Skeletal muscle tissue (tissue), 4 donors: ENCODE measurements around the gene CNST. TPM values are rescaled to one million over a fixed set of nuclear protein-coding genes. Genes with fewer than 3 reads are reported as not detected.
A peak's percentile ranks its signal among the peaks of the same experiment; 100 is the strongest.
"Not testable (repeated sequence)": the region's sequence is repeated elsewhere in the genome, so short reads cannot be mapped to it uniquely, and the experiment has no call there.

Experiments
- H3K27ac ChIP-seq: one replicate; pipeline ENCODE4 v1.7.0; 2013; ENCODE audit warnings: mild to moderate bottlenecking, low read depth, low read length, inconsistent platforms
- H3K27me3 ChIP-seq, 3 donors: one replicate each; pipeline ENCODE4 v1.7.0; 2013; ENCODE audit warnings: low read length in 3 of 3; ENCODE audit not compliant: control insufficient read depth in 3 of 3, insufficient read depth in 3 of 3
- H3K36me3 ChIP-seq, 3 donors: one replicate each; pipeline ENCODE4 v1.7.0; 2013; ENCODE audit warnings: low read length in 3 of 3; ENCODE audit not compliant: control insufficient read depth in 3 of 3, insufficient read depth in 3 of 3
- H3K4me1 ChIP-seq, 3 donors: one replicate each; pipeline ENCODE4 v1.7.0; 2013; ENCODE audit warnings: low read length in 3 of 3, mild to moderate bottlenecking in 3 of 3; ENCODE audit not compliant: control insufficient read depth in 3 of 3, insufficient read depth in 3 of 3
- H3K4me3 ChIP-seq, 3 donors: one replicate each; pipeline ENCODE4 v1.7.0; 2013; ENCODE audit warnings: low read length in 3 of 3
- H3K9ac ChIP-seq, 3 donors: one replicate each; pipeline ENCODE4 v1.7.0; 2013; ENCODE audit warnings: low read length in 3 of 3, mild to moderate bottlenecking in 3 of 3, moderate library complexity in 2 of 3, low read depth in 1 of 3
- H3K9me3 ChIP-seq, 3 donors: one replicate each; pipeline ENCODE4 v1.7.0; 2013; ENCODE audit warnings: low read length in 3 of 3; ENCODE audit not compliant: control insufficient read depth in 3 of 3
- total RNA-seq: library from RNA; depleted of rRNA; stranded (reverse); fragments of >200 nt; gene quantifications from one replicate; pipeline ENCODE4 v1.2.3, GENCODE V29; 2014
- donor health status: Osteomylitis.

Gene CNST
- total RNA-seq, 1 donor from 2014 or later: 15.1 TPM

DNA sequence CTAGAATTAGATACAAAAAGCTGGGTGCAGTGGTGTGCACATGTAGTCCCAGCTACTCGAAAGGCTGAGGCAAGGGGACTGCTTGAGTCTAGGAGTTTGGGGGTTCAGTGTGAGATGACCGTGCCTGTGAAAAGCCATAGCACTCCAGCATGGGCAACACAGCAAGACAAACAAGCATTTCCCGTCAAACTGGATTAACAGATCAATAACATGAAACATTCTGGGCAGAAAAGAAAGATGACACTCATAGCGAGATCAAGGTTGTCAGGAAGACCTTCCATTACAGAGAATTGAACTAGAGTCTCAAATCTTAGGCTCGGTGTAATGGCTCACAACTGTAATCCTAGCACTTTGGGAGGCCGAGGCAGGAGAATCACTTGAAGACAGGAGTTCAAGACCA lies 14.1 kb upstream of the CNST start:
- H3K36me3 ChIP-seq: peaks cover 34 to 55% (median 41%) of the 10 kb centered on the region in 3 donors
- H3K9ac ChIP-seq: no peak overlapping the region
- H3K9me3 ChIP-seq: no peaks in the 10 kb centered on the region
- H3K4me1 ChIP-seq: no peaks in the 10 kb centered on the region
- H3K4me3 ChIP-seq: no peak overlapping the region
- no peaks in the 10 kb centered on the region for H3K27me3 ChIP-seq
- no peak overlapping the region for H3K27ac ChIP-seq

DNA sequence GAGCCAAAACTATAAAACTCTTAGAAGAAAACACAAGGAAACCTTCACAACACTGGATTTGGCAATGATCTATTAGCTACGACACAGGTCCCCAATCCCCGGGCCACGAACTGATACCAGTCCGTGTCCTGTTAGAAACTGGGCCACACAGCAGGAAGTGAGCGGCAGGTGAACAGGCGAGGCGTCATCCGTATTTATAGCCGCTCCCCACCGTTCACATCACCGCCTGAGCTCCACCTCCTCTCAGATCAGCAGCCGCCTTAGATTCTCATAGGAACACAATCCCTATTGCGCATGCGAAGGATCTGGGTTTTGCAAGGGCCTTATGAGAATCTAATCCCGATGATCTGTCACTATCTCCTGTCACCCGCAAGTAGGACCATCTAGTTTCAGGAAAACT lies 12.1 kb upstream of the CNST start:
- H3K9me3 ChIP-seq: no peaks in the 10 kb centered on the region
- H3K9ac ChIP-seq: no peak overlapping the region
- H3K4me3 ChIP-seq: no peak overlapping the region
- no peak overlapping the region for H3K27ac ChIP-seq
- peaks cover 34 to 46% (median 37%) of the 10 kb centered on the region in 3 donors for H3K36me3 ChIP-seq
- no peaks in the 10 kb centered on the region for H3K4me1 ChIP-seq
- H3K27me3 ChIP-seq: no peaks in the 10 kb centered on the region

- H3K9ac ChIP-seq: no peak overlapping the region
- no peak overlapping the region for H3K4me3 ChIP-seq
- no peak overlapping the region for H3K27ac ChIP-seq
- H3K36me3 ChIP-seq: peaks cover 18 to 38% (median 27%) of the 10 kb centered on the region in 3 donors
- H3K27me3 ChIP-seq: no peaks in the 10 kb centered on the region
- H3K4me1 ChIP-seq: no peaks in the 10 kb centered on the region
- H3K9me3 ChIP-seq: no peaks in the 10 kb centered on the region
Observed at GRCh38 chr1:246558041-246558440, 8.2 kb upstream of the CNST start.

- H3K27ac ChIP-seq: no peak overlapping the region
- H3K9me3 ChIP-seq: no peaks in the 10 kb centered on the region
- H3K27me3 ChIP-seq: no peaks in the 10 kb centered on the region
- no peak overlapping the region for H3K9ac ChIP-seq
- H3K4me3 ChIP-seq: no peak overlapping the region
- peaks cover 0 to 5% (median 1%) of the 10 kb centered on the region in 3 donors for H3K4me1 ChIP-seq
- H3K36me3 ChIP-seq: peaks cover 12 to 34% (median 33%) of the 10 kb centered on the region in 3 donors
Observed at GRCh38 chr1:246559310-246559709, 6.9 kb upstream of the CNST start.

- Histone ChIP-seq H3K4me1 (peaks cover 8 to 18% (median 15%) of the 10 kb centered on the region in 3 donors), H3K36me3 (peaks cover 8 to 28% (median 21%) of the 10 kb centered on the region in 3 donors)
- not testable (repeated sequence) for H3K27ac ChIP-seq, H3K27me3 ChIP-seq, H3K9me3 ChIP-seq, H3K4me3 ChIP-seq, H3K9ac ChIP-seq
Observed at GRCh38 chr1:246560833-246561232, 5.4 kb upstream of the CNST start.

DNA sequence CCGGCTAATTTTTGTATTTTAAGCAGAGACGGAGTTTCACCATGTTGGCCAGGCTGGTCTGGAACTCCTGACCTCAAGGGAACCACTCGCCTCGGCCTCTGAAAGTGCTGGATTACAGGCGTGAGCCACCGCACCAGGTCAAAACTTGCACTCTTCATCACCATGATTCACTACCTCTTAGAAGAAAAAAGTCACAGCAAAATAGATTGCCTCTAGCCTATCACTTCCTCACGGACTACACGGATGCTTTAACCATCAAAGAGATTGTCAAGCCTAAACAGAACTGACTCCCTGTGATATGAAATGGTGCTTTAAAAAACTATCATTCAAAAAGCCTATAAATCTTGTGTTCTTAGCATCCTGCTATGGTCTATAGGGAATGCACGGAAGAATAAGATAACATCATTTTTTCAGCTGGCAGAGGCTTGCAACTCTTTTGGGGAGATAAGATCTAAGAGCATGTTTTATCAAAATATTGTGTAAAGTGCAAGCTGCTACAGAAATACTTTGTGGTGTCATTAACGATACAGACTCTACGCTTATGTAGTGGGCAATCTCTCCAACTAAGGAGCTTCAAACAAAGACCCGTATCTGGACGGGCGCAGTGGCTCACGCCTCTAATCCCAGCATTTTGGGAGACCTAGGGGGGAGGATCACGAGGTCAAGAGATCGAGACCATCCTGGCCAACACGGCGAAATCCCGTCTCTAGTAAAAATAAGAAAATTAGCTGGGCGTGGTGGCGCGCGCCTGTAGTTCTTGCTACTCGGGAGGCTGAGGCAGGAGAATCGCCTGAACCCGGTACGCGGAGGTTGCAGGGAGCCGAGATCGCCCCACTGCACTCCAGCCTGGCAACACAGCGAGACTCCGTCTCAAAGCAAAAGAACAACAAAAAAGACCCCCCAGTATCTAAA lies 1.2 kb upstream of the CNST start:
- H3K36me3 ChIP-seq: peaks cover 0 to 12% (median 5%) of the 10 kb centered on the region in 3 donors
- H3K9me3 ChIP-seq: no peaks in the 10 kb centered on the region
- peak overlapping the region; percentile 94 to 98 (median 96) for H3K9ac ChIP-seq
- peak overlapping the region; percentile 95 for H3K27ac ChIP-seq
- H3K4me1 ChIP-seq: peaks cover 19 to 31% (median 28%) of the 10 kb centered on the region in 3 donors
- H3K4me3 ChIP-seq: peak overlapping the region; percentile 76 to 97 (median 96)
- H3K27me3 ChIP-seq: no peaks in the 10 kb centered on the region

GRCh38 chr1:246565751-246566127 lies 517 bp upstream of the CNST start:
- Histone ChIP-seq H3K36me3 (peaks cover 0 to 7% (median 5%) of the 10 kb centered on the region in 3 donors), H3K4me1 (peaks cover 23 to 33% (median 32%) of the 10 kb centered on the region in 3 donors), H3K4me3 (peak overlapping the region; percentile 76 to 97 (median 96)), H3K9ac (peak overlapping the region; percentile 94 to 98 (median 96)), H3K27me3 (no peaks in the 10 kb centered on the region), H3K27ac (peak overlapping the region; percentile 95), H3K9me3 (no peaks in the 10 kb centered on the region)

GRCh38 chr1:246566813-246567645 lies 773 bp downstream of the CNST start:
- peak overlapping the region; percentile 94 to 98 (median 96) for H3K9ac ChIP-seq
- peaks cover 0 to 7% (median 5%) of the 10 kb centered on the region in 3 donors for H3K36me3 ChIP-seq
- peak overlapping the region; percentile 95 for H3K27ac ChIP-seq
- H3K4me3 ChIP-seq: peak overlapping the region; percentile 76 to 97 (median 96)
- H3K27me3 ChIP-seq: no peaks in the 10 kb centered on the region
- no peaks in the 10 kb centered on the region for H3K9me3 ChIP-seq
- H3K4me1 ChIP-seq: peaks cover 23 to 33% (median 32%) of the 10 kb centered on the region in 3 donors

GRCh38 chr1:246567646-246568235 lies 1.5 kb downstream of the CNST start:
- Histone ChIP-seq H3K27me3 (no peaks in the 10 kb centered on the region), H3K4me1 (peaks cover 26 to 33% (median 32%) of the 10 kb centered on the region in 3 donors), H3K9me3 (no peaks in the 10 kb centered on the region), H3K36me3 (peaks cover 0 to 7% (median 5%) of the 10 kb centered on the region in 3 donors), H3K27ac (peak overlapping the region; percentile 95), H3K4me3 (peak overlapping the region; percentile 76 to 97 (median 96)), H3K9ac (peak overlapping the region; percentile 94 to 98 (median 96))
